SJCRH30 (cell line): ENCODE measurements around the gene NR1H4. TPM values are rescaled to one million over a fixed set of nuclear protein-coding genes. Genes with fewer than 3 reads are reported as not detected.
"Not testable (repeated sequence)": the region's sequence is repeated elsewhere in the genome, so short reads cannot be mapped to it uniquely, and the experiment has no call there.

Experiments used
- DNase-seq, 2 experiments: peaks; one replicate each; pipeline ENCODE4 v3.0.0-alpha.2; 2015 to 2020
- H3K27ac ChIP-seq: fragments of 250-450 bp; sonication (Bioruptor Pico); 2 replicates; pipeline ENCODE4 v1.5.1; 2020; ENCODE audit warnings: mild to moderate bottlenecking, moderate library complexity
- H3K27me3 ChIP-seq: fragments of 250-450 bp; sonication (Bioruptor Pico); 2 replicates; pipeline ENCODE4 v1.5.1; 2020; ENCODE audit warnings: mild to moderate bottlenecking, moderate library complexity
- H3K36me3 ChIP-seq: fragments of 250-450 bp; sonication (Bioruptor Pico); 2 replicates; pipeline ENCODE4 v1.5.1; 2020; ENCODE audit warnings: mild to moderate bottlenecking, moderate library complexity
- H3K4me1 ChIP-seq: fragments of 250-450 bp; sonication (Bioruptor Pico); 2 replicates; pipeline ENCODE4 v1.5.1; 2020; ENCODE audit warnings: mild to moderate bottlenecking, moderate library complexity
- H3K4me3 ChIP-seq: fragments of 250-450 bp; sonication (Bioruptor Pico); 2 replicates; pipeline ENCODE4 v1.5.1; 2020; ENCODE audit warnings: mild to moderate bottlenecking, moderate library complexity
- H3K9me3 ChIP-seq: fragments of 250-450 bp; sonication (Bioruptor Pico); replicated peaks from 2 replicates; pipeline ENCODE4 v1.5.1; 2020; ENCODE audit warnings: mild to moderate bottlenecking, moderate library complexity
- total RNA-seq: library from RNA; depleted of rRNA; stranded (reverse); fragments of >200 nt; shearing (Covaris generic); gene quantifications from 2 replicates; pipeline ENCODE4 v1.2.3, GENCODE V29; 2014

NR1H4 gene
- total RNA-seq, 1 experiment from 2014 or later, result not detected

- no peaks in the 10 kb centered on the region for H3K9me3 ChIP-seq
- no peak overlapping the region for H3K27ac ChIP-seq
- H3K4me1 ChIP-seq, result no peaks in the 10 kb centered on the region
- no peaks in the 10 kb centered on the region for H3K36me3 ChIP-seq
- no peaks in the 10 kb centered on the region for H3K27me3 ChIP-seq
- DNase-seq, result no peak
- no peak overlapping the region for H3K4me3 ChIP-seq
Observed at GRCh38 chr12:100489251-100489820, 15.7 kb downstream of the NR1H4 start.

DNA sequence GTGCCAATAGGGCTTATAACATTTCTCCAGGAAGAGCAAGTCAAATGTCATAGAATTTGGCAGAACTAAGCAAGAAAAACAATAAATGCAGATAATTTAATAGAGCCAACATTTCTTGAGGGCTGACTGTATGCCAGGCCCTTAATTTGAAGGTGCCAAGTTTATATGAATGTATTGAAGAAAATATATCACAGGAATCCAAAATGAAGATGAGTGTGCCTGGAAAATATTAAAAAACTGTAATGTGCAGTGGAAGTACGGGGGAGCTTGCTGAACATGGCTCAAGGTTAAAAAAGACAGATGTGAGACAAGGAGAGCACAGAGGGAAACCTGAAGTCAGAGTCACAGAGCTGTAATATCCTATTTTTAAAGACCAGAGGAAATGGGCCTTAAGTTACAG is 16.4 kb downstream of the NR1H4 start:
- no peak for DNase-seq

GRCh38 chr12:100491104-100491503 is 17.4 kb downstream of the NR1H4 start:
- Histone ChIP-seq H3K27ac (no peak overlapping the region), H3K4me1 (no peaks in the 10 kb centered on the region)

More for the DNA sequence above, 16.4 kb downstream of the NR1H4 start:
- no peaks in the 10 kb centered on the region for H3K4me1 ChIP-seq
- H3K27me3 ChIP-seq, result no peaks in the 10 kb centered on the region
- H3K27ac ChIP-seq, result no peak overlapping the region
- H3K36me3 ChIP-seq, result no peaks in the 10 kb centered on the region
- H3K4me3 ChIP-seq, result no peak overlapping the region
- no peaks in the 10 kb centered on the region for H3K9me3 ChIP-seq

GRCh38 chr12:100493396-100494012 is 19.8 kb downstream of the NR1H4 start:
- no peak overlapping the region for H3K27ac ChIP-seq
- H3K36me3 ChIP-seq, result no peaks in the 10 kb centered on the region
- no peaks in the 10 kb centered on the region for H3K9me3 ChIP-seq
- no peaks in the 10 kb centered on the region for H3K27me3 ChIP-seq
- no peak for DNase-seq
- no peak overlapping the region for H3K4me3 ChIP-seq
- H3K4me1 ChIP-seq, result no peaks in the 10 kb centered on the region; the same call in 1 of the 2 replicates

More at GRCh38 chr12:100491104-100491503, 17.4 kb downstream of the NR1H4 start:
- H3K36me3 ChIP-seq, result no peaks in the 10 kb centered on the region
- H3K4me3 ChIP-seq, result no peak overlapping the region
- H3K27me3 ChIP-seq, result no peaks in the 10 kb centered on the region
- DNase-seq, result no peak
- no peaks in the 10 kb centered on the region for H3K9me3 ChIP-seq

GRCh38 chr12:100494026-100494425 is 20.4 kb downstream of the NR1H4 start:
- Histone ChIP-seq H3K27ac (no peak overlapping the region), H3K4me1 (no peaks in the 10 kb centered on the region; the same call in 1 of the 2 replicates), H3K27me3 (no peaks in the 10 kb centered on the region), H3K4me3 (no peak overlapping the region), H3K36me3 (no peaks in the 10 kb centered on the region), H3K9me3 (no peaks in the 10 kb centered on the region)
- DNase-seq, result no peak

DNA sequence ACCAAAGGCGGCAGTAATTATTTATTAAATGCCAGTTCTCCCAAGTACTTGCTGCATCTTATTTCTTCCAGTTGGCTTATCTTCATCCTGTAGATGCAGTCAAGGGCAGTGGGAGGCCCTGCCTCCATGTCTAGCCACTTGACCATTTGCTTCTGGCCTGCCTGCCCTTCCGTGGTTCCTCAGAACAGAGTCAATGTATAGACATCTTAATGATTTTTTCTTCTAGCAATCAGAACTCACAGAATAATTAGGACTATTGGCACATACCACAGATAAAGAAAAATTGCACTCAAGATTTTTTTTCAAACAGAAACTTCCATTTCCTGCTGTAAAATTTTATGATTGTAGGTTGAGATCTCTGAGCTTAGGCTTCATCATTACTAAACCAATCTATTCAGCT is 20.9 kb downstream of the NR1H4 start:
- H3K36me3 ChIP-seq, result no peaks in the 10 kb centered on the region
- H3K27me3 ChIP-seq, result no peaks in the 10 kb centered on the region
- no peak overlapping the region for H3K4me3 ChIP-seq
- no peaks in the 10 kb centered on the region; the same call in 1 of the 2 replicates for H3K4me1 ChIP-seq
- H3K9me3 ChIP-seq, result no peaks in the 10 kb centered on the region
- DNase-seq, result no peak
- no peak overlapping the region for H3K27ac ChIP-seq

DNA sequence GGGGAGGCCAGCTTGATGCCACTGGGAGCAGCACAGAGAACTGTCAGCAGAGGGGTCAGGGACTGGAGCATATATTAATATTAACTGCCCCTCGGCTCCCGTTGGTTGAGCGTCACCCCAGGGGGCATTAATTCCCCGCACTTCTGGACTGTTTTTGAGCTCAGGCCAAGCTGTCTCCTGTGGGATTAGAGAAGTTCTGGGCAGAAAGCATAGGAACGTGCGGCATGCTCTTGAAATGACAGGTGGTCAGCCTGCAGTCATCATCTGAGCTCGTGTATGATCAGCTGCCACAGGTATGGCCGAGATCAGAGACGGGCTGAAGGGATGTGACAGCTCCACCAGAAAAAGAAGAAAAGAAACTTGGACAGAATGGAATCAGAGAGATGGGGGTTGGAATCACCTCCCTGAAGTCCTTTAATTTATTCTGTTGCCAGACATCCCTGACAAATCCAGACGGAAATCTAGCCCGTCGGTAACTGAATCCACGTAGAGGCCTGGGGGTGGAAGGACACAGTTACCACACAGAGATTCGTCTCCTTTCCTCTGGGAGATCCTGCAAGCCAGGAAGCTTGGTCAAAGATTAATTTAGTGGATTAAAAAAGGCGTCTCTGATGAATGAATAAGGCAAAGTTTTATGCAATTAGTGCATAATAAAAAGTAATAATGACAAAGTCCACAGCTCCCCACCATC is 23.6 kb downstream of the NR1H4 start:
- H3K9me3 ChIP-seq, result no peaks in the 10 kb centered on the region

GRCh38 chr12:100498141-100498540 is 24.5 kb downstream of the NR1H4 start:
- Histone ChIP-seq H3K4me1 (no peaks in the 10 kb centered on the region; the same call in 1 of the 2 replicates), H3K9me3 (no peaks in the 10 kb centered on the region), H3K4me3 (no peak overlapping the region), H3K27ac (no peak overlapping the region), H3K36me3 (no peaks in the 10 kb centered on the region), H3K27me3 (no peaks in the 10 kb centered on the region)
- no peak for DNase-seq

More for the DNA sequence above, 23.6 kb downstream of the NR1H4 start:
- Histone ChIP-seq H3K4me3 (no peak overlapping the region), H3K27me3 (no peaks in the 10 kb centered on the region), H3K36me3 (no peaks in the 10 kb centered on the region), H3K27ac (no peak overlapping the region), H3K4me1 (no peaks in the 10 kb centered on the region; the same call in 1 of the 2 replicates)
- peak; percentile 13 to 17 for DNase-seq

DNA sequence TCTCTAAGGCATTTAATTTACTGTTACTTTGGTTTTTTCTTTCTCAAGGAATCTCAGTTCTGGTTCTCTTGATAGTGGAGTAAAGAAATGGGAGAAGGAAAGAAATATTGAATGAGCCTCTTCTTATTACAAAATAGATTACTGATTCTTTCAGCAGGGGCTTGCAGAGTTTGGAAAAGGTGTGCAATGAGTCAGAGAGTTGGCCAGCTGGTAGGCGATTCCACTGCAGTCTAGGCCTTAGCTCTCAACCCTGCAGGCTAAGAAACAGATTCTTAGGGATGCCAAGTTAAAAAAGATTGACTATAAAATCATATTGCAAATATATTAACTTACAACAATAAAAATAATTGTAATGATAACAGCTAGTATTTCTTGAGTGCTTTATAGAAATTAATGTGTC is 25.8 kb downstream of the NR1H4 start:
- Histone ChIP-seq H3K4me1 (no peaks in the 10 kb centered on the region; the same call in 1 of the 2 replicates), H3K36me3 (no peaks in the 10 kb centered on the region), H3K4me3 (no peak overlapping the region), H3K27ac (no peak overlapping the region), H3K9me3 (no peaks in the 10 kb centered on the region), H3K27me3 (no peaks in the 10 kb centered on the region)
- DNase-seq, result no peak

- not testable (repeated sequence) for H3K9me3 ChIP-seq, H3K27me3 ChIP-seq, H3K4me3 ChIP-seq
Observed at GRCh38 chr12:100502718-100503117, 29.1 kb downstream of the NR1H4 start.

GRCh38 chr12:100503228-100503628 is 29.6 kb downstream of the NR1H4 start:
- H3K27ac ChIP-seq, result no peak overlapping the region
- H3K4me3 ChIP-seq, result no peak overlapping the region
- no peak for DNase-seq
- no peaks in the 10 kb centered on the region for H3K36me3 ChIP-seq
- H3K9me3 ChIP-seq, result no peaks in the 10 kb centered on the region
- no peaks in the 10 kb centered on the region for H3K27me3 ChIP-seq
- H3K4me1 ChIP-seq, result no peaks in the 10 kb centered on the region

More at GRCh38 chr12:100502718-100503117, 29.1 kb downstream of the NR1H4 start:
- H3K36me3 ChIP-seq, H3K27ac ChIP-seq, DNase-seq, H3K4me1 ChIP-seq: not testable (repeated sequence)

DNA sequence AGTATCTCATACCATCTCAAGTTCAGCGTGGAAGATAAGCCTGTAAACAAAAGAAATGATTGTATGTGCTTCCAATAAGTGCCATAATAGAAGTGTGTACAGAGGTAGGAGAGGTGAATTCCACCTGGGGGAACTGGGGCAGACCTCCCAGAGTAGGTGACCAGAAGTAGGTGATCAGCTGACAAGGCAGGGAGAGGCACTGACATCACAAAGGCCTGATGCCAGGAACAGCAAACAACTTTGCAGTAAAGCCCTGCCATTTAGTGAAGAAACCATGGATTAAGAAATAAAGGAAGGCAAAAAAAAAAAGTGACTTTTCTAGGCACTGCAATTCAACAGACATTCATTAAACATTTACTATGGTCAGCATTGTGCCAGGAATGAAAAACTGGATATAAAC is 31.1 kb downstream of the NR1H4 start:
- no peaks in the 10 kb centered on the region for H3K27me3 ChIP-seq
- H3K27ac ChIP-seq, result no peak overlapping the region
- H3K9me3 ChIP-seq, result no peaks in the 10 kb centered on the region
- no peaks in the 10 kb centered on the region for H3K36me3 ChIP-seq
- DNase-seq, result no peak
- no peak overlapping the region for H3K4me3 ChIP-seq
- no peaks in the 10 kb centered on the region for H3K4me1 ChIP-seq

DNA sequence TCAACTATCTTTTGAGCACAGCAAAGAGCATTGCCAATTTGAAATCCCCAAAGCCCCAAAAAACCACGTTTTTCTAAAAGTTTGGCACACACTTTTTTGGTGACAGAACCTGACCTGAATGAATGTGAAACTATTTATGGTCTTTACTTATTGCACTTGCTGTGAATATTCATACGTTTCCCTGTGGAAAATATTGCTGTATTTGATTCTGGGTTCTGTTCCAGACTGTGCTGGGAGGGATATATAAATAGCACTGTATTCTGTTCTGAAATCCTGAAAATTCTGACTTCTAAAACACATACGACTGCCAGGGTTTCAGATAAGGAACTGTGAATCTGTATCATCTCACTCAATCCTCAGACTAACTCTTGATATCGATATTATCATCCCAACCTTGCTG is 35.1 kb downstream of the NR1H4 start:
- no peaks in the 10 kb centered on the region for H3K36me3 ChIP-seq
- H3K27ac ChIP-seq, result no peak overlapping the region
- no peaks in the 10 kb centered on the region for H3K4me1 ChIP-seq
- H3K27me3 ChIP-seq, result no peaks in the 10 kb centered on the region
- no peaks in the 10 kb centered on the region for H3K9me3 ChIP-seq
- no peak for DNase-seq
- H3K4me3 ChIP-seq, result no peak overlapping the region

- Histone ChIP-seq H3K36me3 (no peaks in the 10 kb centered on the region), H3K4me3 (no peak overlapping the region), H3K9me3 (no peaks in the 10 kb centered on the region), H3K27ac (no peak overlapping the region), H3K27me3 (no peaks in the 10 kb centered on the region), H3K4me1 (no peaks in the 10 kb centered on the region)
- DNase-seq, result no peak
Observed at GRCh38 chr12:100512692-100513091, 39.0 kb downstream of the NR1H4 start.

DNA sequence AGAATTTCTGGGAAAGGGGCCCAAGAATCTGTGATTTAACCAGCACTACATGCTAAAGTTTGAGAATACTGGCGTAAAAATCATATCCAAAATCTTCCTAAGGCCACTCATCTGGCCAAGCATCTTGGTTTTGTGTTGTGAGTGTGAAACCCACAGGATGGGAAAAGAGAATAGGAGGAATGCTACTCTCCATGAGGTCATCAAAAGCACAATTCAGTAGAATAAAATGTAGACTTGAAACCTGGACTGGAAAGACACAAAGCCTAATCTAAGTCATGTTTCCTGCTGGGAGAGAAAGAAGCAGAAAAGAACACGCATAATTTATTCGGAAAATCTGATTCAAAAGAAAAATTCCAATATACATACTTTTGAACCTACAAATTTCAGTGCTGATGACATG is 42.3 kb downstream of the NR1H4 start:
- DNase-seq, result no peak
- no peaks in the 10 kb centered on the region for H3K4me1 ChIP-seq
- H3K27me3 ChIP-seq, result no peaks in the 10 kb centered on the region
- H3K9me3 ChIP-seq, result no peaks in the 10 kb centered on the region
- no peaks in the 10 kb centered on the region for H3K36me3 ChIP-seq
- H3K4me3 ChIP-seq, result no peak overlapping the region
- H3K27ac ChIP-seq, result no peak overlapping the region
